HCT116 (cell line): ENCODE measurements around the gene SAMD1.

Experiments used
- CTCF ChIP-seq, 3 experiments: fragments of 200-600 bp in 1 of 3; sonication (generic) in 1 of 3; IDR thresholded peaks in 2 of 3; conservative IDR thresholded peaks in 1 of 3; 2 replicates each; pipeline ENCODE4 v1.5.1; 2012 to 2017; ENCODE audit warnings: low read depth in 2 of 3, low read length in 2 of 3, antibody characterized with exemption in 1 of 3, borderline replicate concordance in 1 of 3, control low read depth in 1 of 3, mild to moderate bottlenecking in 1 of 3, mixed read lengths in 1 of 3, mixed run types in 1 of 3, moderate library complexity in 1 of 3; ENCODE audit not compliant: insufficient read depth in 1 of 3
- EZH2 ChIP-seq: fragments of 200-600 bp; sonication (generic); IDR thresholded peaks from 2 replicates; pipeline ENCODE4 v1.6.1; 2017; ENCODE audit warnings: antibody characterized with exemption, mixed run types
- POLR2A ChIP-seq: IDR thresholded peaks from 2 replicates; pipeline ENCODE4 v1.7.0; 2011; ENCODE audit warnings: borderline replicate concordance; ENCODE audit not compliant: insufficient read depth, insufficient read length; ENCODE audit errors: extremely low read depth

- TF ChIP-seq CTCF (IDR thresholded peaks at IDR 0.05 in 2 of 3, conservative IDR thresholded peaks at IDR 0.05 in 1 of 3; ENCODE audit: borderline replicate concordance in 1 of 3, insufficient read depth in 1 of 3, low read depth in 2 of 3, low read length in 2 of 3) (no peak), EZH2 (no peak), POLR2A (no peak)
Observed at GRCh38 chr19:14039181-14039580, 51.4 kb downstream of the SAMD1 start.
